ENCODE results near the gene TNS4. TPM values are rescaled to one million over a fixed set of nuclear protein-coding genes. Genes with fewer than 3 reads are reported as not detected.

Gene TNS4
- total RNA-seq, 1 experiment from 2014 or later, result not detected

DNA sequence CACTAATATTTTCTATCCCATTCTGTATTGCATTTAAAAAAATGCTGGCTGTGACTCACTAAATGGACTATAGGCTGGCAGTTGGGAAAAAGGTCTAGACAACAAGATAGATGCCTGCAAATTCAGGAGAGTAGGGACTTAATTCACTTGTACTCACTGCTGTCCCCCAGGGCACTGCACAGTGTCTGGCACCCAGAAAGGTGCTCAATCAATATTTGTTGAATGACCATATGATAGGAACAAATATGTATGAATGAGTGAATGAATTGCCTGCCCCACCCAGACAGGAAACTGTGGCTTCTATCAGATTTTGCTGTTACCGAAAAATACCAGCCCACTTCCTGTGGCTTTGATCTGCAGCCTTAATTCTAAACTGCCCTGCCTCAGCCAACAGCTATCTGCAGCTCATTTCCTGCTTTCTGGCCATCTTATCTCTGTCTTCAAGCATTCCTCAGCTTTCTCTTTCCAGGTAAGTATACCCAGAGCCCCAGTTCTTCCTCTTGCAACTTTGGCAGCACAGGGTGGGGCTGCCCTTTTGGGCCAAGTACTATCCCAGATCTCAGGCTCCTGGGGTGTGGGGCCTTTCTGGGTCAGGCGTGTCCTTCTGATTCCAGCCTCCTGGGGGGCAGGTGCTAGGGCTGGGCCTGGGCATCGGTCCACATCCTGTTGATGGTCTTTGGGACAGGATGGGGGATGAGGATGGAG lies 15.3 kb upstream of the TNS4 start:
- peak; percentile 68 for DNase-seq (ENCODE audit: low read depth)

DNA sequence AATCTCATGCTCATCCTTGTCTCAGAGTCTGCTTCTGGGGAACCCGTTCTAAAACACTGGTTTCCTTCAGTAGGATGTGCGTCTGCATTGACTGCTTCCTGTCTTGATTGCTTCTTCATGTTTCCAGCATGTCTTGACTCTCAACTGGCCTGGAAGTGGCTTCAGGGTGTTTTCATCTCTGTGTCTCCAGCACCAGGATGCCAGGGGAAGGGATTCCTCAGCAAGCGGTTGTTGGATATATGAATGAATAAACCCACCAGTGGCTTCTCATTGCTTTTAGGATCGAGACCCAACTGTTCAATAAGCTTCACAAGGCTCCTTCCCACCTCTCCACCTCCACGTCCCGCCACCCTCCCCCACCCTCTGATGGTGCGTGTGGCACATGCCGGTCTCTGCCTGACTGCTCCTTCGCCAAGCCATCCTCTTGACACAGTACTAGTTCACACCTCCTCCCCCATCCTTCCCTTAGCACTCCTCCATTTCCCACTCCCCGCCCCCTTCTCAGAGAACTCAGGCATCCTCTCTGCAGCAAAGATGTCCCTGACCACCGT lies 14.1 kb upstream of the TNS4 start:
- no peak for DNase-seq (ENCODE audit: low read depth)

DNA sequence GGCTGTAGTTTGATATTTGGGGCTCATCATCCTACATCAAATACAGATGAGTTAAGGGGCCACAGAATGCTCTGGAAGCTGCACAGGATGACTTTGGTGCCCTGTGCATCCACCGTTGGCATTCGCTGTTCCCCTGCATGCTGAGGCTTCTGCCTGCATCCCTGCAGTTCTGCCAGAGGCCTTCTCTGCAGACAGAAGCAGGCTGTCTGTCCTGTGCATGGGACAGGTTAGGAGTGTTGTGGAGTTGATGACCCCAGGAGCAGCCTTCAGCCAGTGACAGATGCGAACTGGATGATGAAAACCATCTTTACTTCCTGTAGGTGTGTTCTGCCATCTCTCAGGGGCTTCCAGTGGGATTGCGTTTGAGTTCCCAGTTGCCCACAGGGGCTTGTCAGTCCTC lies 13.6 kb upstream of the TNS4 start:
- no peak for DNase-seq (ENCODE audit: low read depth)

DNA sequence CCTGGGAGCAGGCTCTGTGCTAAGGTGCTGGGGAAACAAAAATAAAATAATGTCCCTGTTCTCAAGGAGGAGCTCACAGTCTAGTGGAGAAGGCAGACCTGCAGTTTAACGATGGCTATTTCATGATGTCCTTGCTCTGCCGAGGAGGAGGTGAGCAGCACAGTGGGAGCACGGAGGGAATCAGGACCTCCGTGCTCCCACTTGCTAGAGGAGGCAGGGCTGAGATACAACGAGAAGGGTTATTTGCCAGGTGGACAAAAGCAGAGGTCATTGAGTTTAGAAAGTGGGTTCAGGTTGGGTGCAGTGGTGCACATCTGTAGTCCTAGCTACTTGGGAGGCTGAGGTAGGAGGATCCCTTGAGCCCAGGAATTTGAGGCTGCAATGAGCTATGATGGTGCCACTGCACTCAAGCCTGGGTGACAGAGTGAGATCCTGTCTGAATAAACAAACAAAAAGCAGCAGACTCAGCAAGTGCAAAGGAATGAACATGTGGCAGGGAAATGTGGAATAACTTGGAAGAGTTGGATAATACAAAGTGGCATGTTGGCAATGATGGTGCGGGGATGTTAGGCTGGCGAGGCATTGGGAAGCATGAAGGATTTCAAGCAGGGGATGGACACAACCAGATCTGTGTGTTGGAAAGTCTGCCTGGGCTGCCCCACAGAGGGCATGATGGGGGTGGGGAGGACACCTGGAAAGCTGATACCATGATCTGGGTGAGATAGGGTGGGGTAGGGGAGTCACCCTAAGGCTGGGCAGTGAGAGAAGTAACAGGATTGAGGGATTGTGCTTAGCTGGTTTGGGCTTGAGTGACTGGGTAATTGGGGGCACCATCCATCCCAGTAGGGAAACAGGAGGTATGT lies 12.8 kb upstream of the TNS4 start:
- DNase-seq (ENCODE audit: low read depth), result no peak

DNA sequence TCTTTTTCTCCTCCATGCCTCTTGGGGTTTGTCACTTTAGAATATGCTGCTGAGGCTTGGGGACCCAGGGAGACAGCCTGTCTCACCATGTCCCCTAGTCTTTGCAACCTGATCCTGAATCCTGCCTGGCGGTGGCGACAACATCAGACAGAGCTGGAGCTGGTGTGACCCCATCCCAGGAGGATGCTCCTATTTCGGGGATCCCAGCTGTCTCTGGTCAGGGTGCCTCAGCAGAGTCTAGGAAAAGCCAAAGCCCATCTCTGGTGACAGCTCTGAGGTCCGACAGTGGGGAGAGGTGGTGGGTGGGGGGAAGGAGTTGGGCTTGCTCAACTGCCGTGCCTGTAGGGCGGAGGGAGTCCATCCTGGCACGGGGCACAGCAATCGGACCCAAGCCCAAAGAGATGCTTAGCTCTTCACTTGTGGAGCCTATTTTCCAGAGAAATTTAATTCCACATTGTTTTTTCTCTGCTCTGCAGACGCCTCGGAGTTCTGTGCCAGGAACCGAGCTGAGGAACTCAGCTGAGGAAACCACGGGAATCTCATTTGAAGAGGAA lies 10.3 kb upstream of the TNS4 start:
- DNase-seq (ENCODE audit: low read depth), result no peak

DNA sequence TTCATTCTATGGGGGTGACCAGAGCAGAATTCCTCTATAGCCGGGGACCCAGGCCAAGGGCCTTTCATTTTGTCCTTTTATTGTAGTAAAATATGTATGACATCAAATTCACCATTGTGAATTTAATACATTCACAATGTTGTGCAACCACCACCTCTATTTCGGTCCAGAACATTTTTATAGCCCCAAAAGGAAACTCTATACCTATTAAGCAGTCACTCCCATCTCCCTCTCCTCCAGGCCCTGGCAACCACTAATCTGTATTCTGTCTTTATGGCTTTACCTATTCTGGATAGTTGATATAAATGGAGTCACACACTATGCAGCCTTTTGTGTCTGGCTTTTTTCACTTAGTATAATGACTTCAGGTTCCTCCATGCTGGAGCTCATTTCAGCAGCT lies 9.7 kb upstream of the TNS4 start:
- no peak for DNase-seq (ENCODE audit: low read depth)

DNA sequence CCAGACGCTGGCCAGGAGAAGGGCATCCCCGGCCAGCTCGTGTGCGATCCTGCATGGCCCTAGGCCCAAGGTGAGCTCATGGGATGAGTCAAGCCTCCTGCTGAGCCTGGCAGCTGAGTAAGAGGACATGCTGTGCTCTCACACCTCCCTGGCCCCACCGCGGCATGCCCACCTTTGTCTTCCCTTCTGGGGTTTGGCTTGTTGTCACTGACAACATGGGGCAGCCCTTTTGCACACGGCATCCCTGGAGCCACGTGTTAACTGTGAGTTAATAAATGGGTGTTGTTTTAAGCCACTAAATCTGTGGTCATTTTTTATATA lies 8.9 kb upstream of the TNS4 start:
- peak; percentile 90 for DNase-seq (ENCODE audit: low read depth)

DNA sequence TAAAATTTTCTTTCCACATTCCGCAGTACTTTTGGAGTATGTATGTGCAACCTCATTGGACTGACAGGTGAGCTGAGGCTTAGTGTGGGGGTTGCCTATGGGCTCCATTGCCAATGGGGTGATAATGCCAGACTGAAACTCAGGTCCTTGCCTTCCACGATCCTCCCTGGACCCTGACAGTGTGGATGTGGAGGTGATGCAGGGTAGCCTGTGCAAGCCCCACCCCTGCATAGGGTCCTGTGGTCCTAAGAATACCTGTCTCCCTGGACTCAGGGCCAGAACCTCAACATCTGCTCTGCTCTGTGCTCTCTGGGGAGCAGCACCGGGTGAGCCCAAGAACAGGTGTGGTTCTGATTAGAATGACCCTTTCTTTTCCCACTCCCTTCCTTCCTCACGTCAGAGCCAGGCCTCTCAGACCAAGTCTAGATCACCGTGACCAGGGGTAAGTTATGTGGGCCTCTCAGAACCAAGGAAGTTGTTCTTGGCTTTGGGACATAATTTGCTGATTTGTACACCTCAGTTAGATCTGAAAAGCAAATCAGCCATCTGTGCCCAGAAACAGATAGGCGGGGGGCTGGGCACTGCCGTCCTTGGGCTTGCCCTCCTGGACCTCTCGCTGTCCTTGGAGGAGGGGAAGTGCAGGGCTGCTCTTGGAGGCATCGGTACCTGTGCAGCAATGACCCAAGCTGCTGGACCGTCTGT lies 8.4 kb upstream of the TNS4 start:
- DNase-seq (ENCODE audit: low read depth), result no peak

DNA sequence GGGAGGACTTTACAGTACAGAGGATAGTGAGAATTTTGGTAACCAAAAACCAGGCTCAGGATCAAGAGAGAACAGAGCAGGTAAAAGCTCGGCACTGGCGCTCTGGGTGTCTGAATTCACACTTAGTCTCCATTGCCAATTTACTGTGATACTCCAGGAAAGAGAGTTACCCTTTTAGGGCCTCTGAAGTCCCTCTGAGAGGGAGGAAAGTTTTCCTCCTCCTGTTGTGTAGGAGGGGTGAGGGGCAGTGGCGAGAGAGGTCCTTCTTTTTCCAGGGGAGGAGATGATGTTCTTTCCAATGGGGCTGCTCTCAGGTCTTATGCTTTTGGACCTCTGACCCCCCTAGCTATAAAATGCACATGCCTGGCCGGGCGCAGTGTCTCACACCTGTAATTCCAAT lies 5.4 kb upstream of the TNS4 start:
- DNase-seq (ENCODE audit: low read depth), result no peak

DNA sequence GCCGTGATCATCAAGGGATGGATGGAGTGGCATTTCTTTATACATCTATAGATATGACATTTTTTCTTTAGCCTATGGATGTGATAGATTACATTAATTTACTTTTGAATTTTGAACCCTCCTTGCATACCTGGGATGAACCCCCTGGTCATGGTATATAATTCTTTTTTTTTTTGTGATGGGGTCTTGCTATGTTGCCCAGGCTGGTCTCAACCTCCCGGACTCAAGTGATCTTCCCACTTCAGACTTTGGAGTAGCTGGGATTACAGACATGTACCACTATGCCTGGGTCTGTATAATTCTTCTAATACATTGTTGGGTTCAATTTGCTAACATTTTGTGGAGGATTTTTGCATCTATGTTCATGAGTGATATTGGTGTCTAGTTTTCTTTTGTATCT lies 1.7 kb upstream of the TNS4 start:
- no peak for DNase-seq (ENCODE audit: low read depth)

DNA sequence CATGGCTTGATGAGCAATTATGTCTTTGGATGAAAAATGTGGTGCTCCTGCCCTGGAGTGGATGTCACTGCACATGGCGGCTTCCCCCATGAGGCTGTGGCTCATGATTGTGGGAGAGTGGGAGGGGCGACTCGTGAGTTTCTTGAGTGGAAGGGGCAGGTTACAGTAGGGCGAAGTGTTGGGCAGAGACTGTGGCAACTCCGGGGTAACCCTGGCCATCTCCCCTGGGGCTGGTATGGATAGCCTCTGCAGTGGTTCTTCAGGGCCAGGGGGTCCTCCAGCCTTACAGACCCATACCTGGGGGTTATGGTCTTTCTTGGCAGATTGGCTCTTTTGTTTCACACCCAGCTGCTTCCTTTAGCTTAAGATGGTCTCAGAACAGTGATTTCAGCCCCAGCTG lies 1.3 kb upstream of the TNS4 start:
- no peak for DNase-seq (ENCODE audit: low read depth)

DNA sequence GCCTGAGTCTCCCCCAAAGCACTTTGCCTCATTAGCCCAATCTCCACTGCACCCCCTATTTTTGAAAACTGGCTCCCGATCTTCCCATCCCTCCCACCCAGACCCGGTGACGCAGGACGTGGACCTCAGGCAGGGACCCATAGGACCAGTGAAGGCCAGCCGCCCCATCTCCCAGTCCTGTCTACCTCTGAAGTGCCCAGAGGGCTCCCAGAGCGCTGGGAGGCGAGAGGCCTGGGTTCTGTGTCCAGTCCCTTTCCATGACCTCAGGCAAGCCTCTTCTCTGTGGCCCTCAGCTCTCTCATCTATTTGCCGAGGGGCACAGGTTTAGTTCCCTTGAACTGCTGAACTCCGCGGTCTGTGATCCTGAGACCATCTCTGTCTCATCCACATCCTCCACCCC lies 714 bp downstream of the TNS4 start:
- DNase-seq (ENCODE audit: low read depth), result no peak

DNA sequence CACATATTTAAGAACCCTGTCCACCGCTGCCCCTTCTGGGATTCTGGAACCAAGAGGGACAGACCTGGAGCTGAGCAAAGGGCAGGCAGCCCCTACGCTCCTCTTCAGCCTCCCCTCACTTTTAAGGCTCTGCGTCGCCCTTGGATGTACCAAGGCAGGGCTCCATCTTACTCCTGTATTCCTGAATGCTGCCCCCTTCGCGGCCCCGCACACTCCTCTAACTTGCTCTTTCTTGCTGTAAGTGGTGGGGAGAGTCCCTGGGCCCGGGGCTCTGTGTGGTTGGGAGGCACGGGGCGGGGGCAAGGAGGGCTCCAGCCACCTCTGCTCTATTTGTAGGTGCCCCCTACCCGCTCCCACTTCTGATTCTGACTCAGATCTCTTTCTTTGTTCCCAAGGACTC lies 1.2 kb downstream of the TNS4 start:
- DNase-seq (ENCODE audit: low read depth), result no peak

DNA sequence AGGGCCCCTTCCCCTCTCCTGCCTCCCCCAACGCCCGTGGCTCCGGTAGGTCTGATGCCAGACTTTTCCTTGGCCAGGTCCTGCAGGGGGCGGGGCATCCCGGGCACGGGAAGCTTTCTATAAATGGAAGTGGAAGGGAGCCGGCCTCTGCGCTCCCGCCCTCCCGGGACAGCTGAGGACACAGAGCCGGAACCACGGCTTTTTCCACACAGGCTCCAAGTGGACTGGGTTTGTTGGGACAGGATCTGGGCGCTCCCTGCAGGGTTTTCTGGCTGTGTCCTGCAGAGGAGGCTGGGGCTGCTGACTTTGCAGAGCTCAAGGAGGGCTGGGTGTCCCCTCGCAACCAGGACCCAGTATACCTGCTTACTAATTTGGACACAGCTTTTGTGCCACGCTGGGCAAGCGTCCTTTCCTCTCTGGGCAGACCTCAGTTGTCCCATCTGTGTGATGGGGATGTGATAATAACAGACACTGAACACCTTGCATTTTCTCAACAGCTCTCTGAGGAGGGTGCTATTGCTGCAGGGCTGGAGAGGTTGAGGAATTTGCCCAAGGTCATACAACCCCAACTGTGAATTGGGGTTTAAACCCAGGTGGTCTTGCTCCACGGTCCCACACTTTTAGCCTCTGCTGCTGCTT lies 1.8 kb downstream of the TNS4 start:
- peak; percentile 78 for DNase-seq (ENCODE audit: low read depth)

DNA sequence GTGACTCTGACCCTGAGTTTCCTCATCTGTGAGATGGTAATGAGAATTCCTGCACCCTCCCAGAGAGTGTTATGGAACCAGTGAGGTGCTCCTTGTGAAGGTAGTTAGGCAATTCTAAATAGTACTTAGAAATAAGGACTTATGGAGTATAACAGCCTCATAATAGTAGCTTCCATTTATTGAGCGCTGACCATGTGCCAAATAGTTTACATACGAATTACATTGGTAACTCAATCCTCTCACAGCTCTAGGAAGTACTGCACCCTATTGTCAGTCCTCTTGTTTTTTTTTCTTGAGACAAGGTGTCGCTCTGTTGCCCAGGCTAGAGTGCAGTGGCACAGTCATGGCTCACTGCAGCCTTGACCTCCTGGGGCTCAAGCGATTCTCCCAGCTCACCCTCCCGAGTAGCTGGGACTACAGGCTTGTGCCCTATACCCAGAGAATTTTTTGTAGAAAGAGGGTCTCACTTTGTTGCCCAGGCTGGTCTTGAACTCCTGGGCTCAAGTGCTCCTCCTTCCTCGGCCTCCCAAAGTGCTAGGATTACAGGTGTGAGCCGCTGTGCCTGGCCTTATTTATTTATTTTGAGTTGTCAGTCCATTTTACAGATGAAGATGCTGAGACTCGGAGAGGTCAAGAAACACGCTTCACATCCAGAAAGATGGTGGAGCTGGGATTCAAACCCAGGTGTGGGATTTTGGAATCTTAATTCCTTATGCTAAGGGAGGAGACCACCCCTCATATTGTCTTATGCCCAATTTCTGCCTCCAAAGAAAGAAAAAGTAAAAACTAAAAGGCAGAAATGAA lies 2.9 kb downstream of the TNS4 start:
- DNase-seq (ENCODE audit: low read depth), result no peak

DNA sequence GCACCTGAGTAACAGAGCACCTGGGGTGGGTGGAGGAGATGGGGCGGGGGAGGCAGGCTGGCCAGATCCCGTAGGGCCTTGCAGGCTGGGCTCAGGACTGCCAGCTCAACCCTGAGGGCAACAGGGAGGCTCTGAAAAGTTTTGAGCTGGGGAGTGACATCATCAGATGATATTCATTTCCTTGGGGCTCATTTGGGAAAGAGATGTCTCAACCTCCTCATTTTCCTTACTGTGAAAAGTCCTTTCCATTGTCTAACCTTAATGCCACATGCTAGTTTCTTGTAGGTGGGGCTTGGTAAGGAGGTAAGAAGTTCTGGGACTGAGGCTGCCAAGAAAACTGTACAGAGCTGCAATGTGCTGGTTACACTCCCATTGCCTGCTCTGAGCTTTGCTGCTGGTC lies 3.7 kb downstream of the TNS4 start:
- DNase-seq (ENCODE audit: low read depth), result peak; percentile 56

DNA sequence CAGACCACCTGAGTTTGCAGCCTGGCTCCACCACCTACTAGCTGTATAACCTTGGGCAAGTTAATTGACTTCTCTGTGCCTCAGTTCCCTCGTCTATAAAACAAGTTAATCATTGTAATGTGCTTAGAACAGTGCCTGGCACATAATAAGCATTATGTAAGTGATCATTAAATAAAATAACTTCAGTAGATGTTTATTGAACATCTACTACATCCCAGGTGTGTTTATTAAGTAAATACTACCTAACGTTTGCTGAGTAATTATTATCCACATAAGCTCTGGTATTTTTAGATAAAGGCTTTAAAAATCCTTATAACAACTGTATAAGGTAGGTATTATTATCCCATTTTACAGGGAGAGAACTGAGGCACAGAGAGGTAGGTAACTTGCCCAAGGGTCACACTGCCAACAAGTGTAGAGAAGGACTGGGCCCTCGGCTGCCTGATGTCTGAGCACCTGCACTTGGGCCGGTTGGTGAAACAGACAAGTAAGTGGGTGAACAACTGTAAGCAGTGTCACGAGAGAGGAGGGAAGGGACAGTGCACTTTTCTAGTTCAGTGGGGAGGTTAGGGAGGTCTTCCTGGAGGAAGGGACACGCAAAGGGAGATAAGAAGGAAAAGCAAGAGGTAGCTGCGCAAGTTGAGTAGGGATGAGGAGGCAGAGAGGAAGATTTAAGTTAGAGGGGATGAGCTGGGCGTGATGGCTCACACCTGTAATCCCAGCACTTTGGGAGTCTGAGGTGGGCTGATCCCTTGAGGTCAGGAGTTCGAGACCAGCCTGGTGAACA lies 4.6 kb downstream of the TNS4 start:
- no peak for DNase-seq (ENCODE audit: low read depth)

DNA sequence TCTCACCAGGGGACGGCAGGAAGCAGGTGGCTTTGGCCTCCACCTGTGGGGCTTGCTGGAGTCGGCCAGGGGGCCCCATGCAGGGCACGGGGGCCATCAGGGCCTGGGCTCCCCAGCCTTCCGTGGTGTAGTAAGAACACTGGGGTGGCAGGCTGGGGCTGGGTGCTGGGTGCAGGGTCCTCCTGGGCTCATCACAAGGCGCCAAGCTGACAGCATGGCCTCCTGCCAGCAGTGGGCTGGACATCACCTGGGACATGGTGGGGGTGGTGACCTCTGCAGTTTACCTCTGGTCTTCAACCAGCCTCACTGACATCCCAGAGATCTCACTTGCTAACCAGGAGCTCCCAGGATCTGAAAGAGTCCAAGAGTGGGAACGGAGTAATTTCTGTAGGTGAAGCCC lies 5.3 kb downstream of the TNS4 start:
- DNase-seq (ENCODE audit: low read depth), result no peak

DNA sequence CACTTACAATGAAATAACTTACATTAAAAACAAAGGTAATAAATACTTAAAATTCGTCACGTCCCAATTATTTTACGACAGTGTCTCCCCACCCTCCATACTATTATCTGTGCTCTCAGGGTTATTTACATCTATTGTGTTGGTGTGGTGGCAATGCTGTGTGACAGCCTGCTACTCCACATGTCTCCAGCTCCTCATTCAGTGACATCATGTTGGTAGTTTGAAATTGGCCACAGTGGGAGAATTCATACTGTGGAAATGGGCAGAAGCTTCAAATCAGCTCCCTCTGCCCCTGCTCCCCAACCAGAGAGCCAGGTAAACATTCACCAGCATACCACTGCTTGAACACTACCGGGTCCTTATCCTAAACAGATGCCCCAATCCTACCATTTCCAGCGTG lies 6.3 kb downstream of the TNS4 start:
- DNase-seq (ENCODE audit: low read depth), result no peak

DNA sequence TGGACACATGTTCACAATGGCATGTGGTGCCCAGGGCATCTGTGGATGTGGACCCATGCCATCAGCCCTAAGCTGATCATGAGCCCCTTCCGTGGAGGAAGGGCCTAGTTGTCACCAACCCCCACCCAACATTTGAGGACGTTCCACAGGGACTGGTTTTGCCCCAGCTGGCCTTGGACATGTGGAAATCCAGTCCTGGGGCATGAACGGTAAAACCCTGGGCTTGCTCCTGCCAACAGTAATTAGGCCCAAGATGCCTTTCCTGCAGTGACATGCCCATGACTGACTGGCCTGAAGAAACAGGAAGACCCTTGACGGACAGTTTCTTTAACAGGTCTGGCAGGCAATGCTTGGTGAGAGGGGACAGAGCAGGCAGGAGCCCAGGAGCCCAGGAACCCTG lies 7.7 kb downstream of the TNS4 start:
- no peak for DNase-seq (ENCODE audit: low read depth)

Measured in M059J (cell line).